ENCODE data around the gene CTNNA3. TPM values are rescaled to one million over a fixed set of nuclear protein-coding genes. Genes with fewer than 3 reads are reported as not detected.

CTNNA3 gene
- total RNA-seq, 2 donors from 2014 or later: 20.3 to 23.8 TPM

DNA sequence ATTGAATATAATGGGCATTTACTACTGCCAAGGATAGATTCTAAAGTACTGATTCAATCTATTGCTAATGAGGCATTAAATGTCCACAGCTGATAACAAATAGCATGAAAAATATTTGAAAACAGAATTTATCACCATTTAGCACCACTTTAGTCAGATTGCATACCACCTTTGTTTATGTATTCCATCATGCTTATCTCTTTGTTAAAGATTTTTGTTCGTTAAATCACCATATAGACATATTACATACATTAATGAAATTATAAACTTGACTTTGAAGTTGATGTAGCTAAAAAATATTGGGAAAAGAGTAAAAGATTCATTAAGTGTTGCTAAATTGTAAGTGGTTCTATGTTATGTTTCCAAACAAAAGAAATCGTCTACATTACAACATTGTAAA lies 1022.9 kb downstream of the CTNNA3 start:
- H3K4me1 ChIP-seq: no peaks in the 10 kb centered on the region
- H3K9me3 ChIP-seq: no peaks in the 10 kb centered on the region
- H3K36me3 ChIP-seq: no peaks in the 10 kb centered on the region
- no peak overlapping the region for H3K4me3 ChIP-seq
- no peaks in the 10 kb centered on the region for H3K27me3 ChIP-seq
- TF ChIP-seq, protein P1, sequence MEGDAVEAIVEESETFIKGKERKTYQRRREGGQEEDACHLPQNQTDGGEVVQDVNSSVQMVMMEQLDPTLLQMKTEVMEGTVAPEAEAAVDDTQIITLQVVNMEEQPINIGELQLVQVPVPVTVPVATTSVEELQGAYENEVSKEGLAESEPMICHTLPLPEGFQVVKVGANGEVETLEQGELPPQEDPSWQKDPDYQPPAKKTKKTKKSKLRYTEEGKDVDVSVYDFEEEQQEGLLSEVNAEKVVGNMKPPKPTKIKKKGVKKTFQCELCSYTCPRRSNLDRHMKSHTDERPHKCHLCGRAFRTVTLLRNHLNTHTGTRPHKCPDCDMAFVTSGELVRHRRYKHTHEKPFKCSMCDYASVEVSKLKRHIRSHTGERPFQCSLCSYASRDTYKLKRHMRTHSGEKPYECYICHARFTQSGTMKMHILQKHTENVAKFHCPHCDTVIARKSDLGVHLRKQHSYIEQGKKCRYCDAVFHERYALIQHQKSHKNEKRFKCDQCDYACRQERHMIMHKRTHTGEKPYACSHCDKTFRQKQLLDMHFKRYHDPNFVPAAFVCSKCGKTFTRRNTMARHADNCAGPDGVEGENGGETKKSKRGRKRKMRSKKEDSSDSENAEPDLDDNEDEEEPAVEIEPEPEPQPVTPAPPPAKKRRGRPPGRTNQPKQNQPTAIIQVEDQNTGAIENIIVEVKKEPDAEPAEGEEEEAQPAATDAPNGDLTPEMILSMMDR (IDR thresholded peaks at IDR 0.05): no peak
- H3K27ac ChIP-seq: no peak overlapping the region
- DNase-seq (ENCODE audit: low spot score): no peak

DNA sequence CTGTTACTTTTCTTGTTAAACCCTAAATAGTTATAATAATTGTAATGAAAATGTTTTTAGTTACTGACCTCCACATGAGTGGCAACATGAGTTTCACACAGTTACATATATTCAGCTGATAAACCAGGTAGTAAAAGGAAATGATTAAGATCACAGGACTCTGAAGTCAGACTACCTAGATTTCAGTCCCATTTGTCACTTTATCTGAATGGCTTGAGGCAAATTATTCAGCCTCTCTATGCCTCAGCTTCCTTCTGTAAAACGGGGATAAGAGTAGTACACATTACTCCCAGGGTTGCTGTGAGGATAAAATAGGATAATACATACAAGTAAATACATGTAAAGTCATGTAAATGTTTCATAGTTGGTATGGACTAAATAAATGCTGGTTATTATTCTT lies 1024.4 kb downstream of the CTNNA3 start:
- no peak overlapping the region for H3K4me3 ChIP-seq
- no peak overlapping the region for H3K27ac ChIP-seq
- no peak for DNase-seq (ENCODE audit: low spot score)
- no peaks in the 10 kb centered on the region for H3K27me3 ChIP-seq
- no peaks in the 10 kb centered on the region for H3K9me3 ChIP-seq
- H3K36me3 ChIP-seq: no peaks in the 10 kb centered on the region
- TF ChIP-seq, protein P1 (IDR thresholded peaks at IDR 0.05): no peak
- H3K4me1 ChIP-seq: no peaks in the 10 kb centered on the region

DNA sequence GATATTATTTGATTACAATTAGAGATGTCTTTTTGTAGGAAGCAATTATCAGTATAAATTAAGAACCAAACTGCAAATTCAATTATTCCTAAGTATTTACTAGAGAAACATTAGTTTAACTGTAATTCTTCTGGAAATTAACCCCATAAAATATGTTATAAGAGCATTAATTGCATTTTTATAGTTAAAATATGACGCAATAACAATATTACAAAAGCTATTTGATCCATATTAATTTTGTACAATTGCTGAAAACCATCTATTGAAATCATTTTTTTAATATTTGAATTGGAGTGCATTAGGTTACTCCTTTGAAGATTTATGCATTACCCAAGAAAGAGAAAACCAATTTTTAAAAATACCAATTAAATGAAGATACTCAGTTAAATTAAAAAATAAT lies 1024.9 kb downstream of the CTNNA3 start:
- Histone ChIP-seq H3K27ac (no peak overlapping the region), H3K36me3 (no peaks in the 10 kb centered on the region), H3K4me3 (no peak overlapping the region), H3K27me3 (no peaks in the 10 kb centered on the region), H3K9me3 (no peaks in the 10 kb centered on the region), H3K4me1 (no peaks in the 10 kb centered on the region)
- TF ChIP-seq, protein P1 (IDR thresholded peaks at IDR 0.05): no peak
- DNase-seq (ENCODE audit: low spot score): no peak

DNA sequence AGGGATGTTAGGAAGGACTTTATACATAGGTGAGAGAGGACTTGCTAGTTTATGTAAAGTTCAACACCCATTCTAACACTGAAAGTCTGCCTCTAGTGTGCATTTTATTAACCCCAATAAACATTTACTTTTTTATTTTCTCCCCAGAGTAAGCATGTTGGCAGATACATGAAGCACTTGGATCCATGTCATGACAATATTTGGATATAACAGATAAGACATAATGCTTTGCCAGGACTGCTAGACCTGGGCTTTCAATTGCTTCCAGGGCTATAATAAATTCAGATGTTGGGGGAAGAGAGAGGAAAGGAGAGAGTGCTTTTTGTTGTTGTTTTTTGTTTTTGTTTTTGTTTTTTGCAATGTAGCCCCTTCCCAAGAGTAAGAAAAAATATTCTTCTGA lies 1039.5 kb downstream of the CTNNA3 start:
- no peaks in the 10 kb centered on the region for H3K36me3 ChIP-seq
- peaks cover 0 to 10% of the 10 kb centered on the region in 2 donors for H3K9me3 ChIP-seq
- H3K27ac ChIP-seq: no peak overlapping the region
- no peaks in the 10 kb centered on the region for H3K27me3 ChIP-seq
- no peak overlapping the region for H3K4me3 ChIP-seq
- no peaks in the 10 kb centered on the region for H3K4me1 ChIP-seq
- TF ChIP-seq, protein P1 (IDR thresholded peaks at IDR 0.05): no peak
- no peak for DNase-seq (ENCODE audit: low spot score)

DNA sequence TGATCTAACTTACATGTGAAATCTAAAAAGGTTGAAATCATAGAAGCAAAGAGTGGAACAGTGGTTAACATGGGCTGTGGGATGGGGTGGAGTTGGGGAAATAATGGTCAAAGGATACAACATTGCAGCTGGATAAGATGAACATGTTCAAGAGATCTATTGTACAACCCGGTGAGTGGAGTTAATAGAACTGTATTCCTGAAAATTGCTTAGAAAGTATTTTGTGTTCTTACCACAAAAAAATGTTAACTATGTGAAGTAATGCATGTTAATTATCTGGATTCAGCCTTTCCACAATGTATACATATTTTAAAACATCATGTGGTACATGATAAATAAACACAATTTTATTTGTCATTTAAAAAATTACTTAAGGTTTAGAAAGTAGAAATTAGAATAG lies 1041.1 kb downstream of the CTNNA3 start:
- no peaks in the 10 kb centered on the region for H3K27me3 ChIP-seq
- TF ChIP-seq, protein P1 (IDR thresholded peaks at IDR 0.05): no peak
- H3K4me3 ChIP-seq: no peak overlapping the region
- no peaks in the 10 kb centered on the region for H3K4me1 ChIP-seq
- peaks cover 0 to 10% of the 10 kb centered on the region in 2 donors for H3K9me3 ChIP-seq
- no peak for DNase-seq (ENCODE audit: low spot score)
- H3K27ac ChIP-seq: no peak overlapping the region
- H3K36me3 ChIP-seq: no peaks in the 10 kb centered on the region

DNA sequence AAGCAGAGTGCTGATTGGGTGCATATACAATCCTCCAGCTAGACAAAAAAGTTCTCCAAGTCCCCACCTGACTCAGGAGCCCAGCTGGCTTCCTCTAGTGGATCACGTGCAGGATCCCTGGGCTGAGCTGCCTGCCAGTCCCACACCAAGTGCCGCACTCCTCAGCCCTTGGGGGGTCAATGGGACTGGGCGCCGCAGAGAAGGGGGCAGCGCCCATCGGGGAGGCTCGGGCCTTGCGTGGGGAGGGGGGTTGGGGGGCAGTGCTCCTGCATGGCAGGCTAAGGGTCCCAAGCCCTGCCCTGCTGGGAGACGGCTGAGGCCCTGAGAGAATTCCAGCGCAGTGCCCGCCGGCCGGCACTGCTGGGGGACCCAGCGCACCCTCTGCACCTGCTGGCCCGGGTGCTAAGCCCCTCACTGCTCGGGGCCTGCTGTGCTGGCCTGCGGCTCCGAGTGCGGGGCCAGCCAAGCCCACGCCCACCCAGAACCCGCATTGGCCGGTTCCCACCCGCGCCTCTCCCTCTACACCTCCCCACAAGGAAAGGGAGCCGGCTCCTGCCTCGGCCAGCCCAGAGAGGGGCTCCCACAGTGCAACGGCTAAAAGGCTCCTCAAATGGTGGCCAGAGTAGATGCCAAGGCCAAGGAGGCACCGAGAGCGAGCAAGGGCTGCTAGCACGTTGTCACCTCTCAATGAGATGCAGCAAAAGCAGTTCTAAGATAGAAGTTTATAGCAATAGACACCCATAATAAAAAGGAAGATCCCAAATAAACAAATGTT lies 1044.5 kb downstream of the CTNNA3 start:
- H3K27me3 ChIP-seq: no peaks in the 10 kb centered on the region
- DNase-seq (ENCODE audit: low spot score): no peak
- H3K27ac ChIP-seq: no peak overlapping the region
- H3K4me3 ChIP-seq: no peak overlapping the region
- no peaks in the 10 kb centered on the region for H3K4me1 ChIP-seq
- no peaks in the 10 kb centered on the region for H3K36me3 ChIP-seq
- TF ChIP-seq, protein P1 (IDR thresholded peaks at IDR 0.05): no peak
- peaks cover 0 to 10% of the 10 kb centered on the region in 2 donors for H3K9me3 ChIP-seq

Measured in right atrium auricular region (tissue), 2 donors.